Epithelial cell of alveolus of lung (primary cell): Measurements from ENCODE around the gene COX20. TPM values are rescaled to one million over a fixed set of nuclear protein-coding genes. Genes with fewer than 3 reads are reported as not detected.

ENCODE experiments used
- total RNA-seq: library from RNA; depleted of rRNA; stranded (reverse); fragments of >200 nt; gene quantifications from 2 replicates; pipeline ENCODE4 v1.2.1, GENCODE V29; 2015

The COX20 gene
- total RNA-seq = 9.3 and 17.7 TPM in 2 replicates

GRCh38 chr1:244835276-244836134, at the start of gene COX20:
TSS of gene COX20 (plus strand) at chr1:244835658. CDS start at chr1:244835715, 57 bp downstream.

GRCh38 chr1:244864253-244865027, 29.0 kb downstream of the COX20 start, which contains the start of gene HNRNPU:
TSS of gene HNRNPU (minus strand) at chr1:244864543. CDS start at chr1:244864307, 236 bp downstream.

Other genes starting within 250 kb of the COX20 start
- 47.3 and 48.5 TPM in 2 replicates for gene DESI2, start 182.5 kb upstream of the COX20 start, total RNA-seq
- 239 and 242 TPM in 2 replicates for gene HNRNPU, start 28.9 kb downstream of the COX20 start, total RNA-seq